IPS-NIHi11 (cell line): Measurements from ENCODE around the gene ELK1.
A peak's percentile ranks its signal among the peaks of the same experiment; 100 is the strongest.
"Not testable (repeated sequence)": the region's sequence is repeated elsewhere in the genome, so short reads cannot be mapped to it uniquely, and the experiment has no call there.

Experiments
- DNase-seq: peaks from one replicate; pipeline ENCODE4 v3.0.0; 2012; ENCODE audit warnings: mixed read lengths, low spot score

Gene ELK1

DNA sequence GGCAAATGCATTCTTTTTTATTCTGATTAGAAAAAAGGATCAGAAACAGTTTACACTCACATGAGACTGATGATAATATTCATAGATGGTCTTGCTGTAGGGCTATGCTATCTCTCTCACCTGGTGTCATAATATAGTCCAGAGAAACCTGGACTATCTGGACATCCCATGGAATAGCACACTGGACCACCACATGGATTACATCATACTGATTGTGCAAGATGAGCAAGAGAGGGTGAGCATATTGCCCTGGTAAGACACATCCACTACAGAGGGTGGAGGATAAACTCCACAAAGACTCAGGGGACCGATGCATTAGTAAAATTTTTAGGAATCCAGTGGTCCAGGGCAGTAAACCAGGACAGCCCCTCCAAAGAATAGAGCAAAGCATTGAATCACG, 38.9 kb downstream of the ELK1 start:
- DNase-seq = no peak

DNA sequence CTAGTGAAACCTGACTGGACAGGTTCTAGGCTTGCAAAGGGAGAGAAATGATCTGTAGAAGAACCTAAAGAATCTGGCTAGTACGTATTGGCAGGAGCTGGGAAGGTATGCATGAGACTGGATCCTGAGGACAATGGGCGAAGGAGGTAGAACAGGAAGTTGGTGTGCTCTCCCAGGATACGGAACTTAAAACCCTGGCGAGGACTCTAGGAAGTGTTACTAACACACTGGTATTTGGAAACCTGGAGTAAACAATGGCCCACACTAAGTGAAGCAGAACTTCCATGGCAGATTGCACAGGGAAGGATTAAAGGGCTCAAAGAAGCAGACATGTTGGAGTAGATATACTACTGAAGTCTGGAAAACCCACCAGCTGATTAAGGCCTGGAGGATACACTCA, 39.9 kb downstream of the ELK1 start:
- DNase-seq = no peak

DNA sequence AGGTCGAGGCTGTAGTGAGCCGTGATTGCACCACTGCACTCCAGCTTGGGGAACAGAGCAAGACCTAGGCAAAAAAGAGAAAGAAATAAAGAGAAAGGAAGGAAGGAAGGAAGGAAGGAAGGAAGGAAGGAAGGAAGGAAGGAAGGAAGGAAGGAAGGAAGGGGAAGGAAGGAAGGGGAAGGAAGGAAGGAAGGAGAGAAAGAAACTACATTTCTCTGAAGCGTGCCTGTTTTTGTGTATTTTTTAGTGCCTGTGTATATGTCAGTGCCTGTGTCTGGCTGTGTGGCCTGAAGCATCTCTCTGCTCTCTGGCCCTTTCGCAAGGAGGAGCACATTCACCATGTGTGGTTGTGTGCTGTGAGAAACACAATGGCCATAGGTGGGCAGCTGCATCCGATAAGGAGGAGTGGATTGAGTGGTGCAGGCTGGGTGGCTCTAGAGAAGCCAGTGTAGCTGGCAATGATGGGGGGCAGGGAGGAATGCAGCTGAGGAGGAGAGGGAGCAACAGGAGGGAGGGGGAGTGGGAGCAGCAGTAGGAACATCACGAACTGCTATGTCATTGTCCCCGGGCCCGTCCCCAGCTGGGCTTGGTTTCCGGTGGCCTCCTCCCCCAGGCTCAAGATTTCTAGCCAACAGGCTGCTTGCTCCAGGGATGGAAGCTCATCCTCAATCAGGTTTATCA, 42.1 kb downstream of the ELK1 start:
- DNase-seq = peak; percentile 72

DNA sequence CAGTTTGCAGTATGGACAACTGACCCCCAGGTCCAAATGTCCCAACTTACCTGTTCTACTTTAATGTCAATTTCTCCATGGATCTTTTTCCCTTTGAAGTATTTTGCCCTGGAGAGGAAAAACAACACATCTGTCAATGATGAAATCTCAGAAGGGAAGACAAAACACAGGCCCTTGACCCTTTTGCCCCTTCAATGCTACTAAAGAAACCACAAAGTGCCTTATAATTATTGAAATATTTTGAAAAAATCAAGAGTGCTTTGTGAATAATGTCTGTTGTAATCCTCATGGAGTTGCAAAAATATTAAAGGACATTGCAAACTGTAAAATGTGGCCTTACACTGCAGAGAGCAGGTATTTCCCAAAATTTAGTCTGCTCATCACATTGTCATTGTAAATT, 43.3 kb downstream of the ELK1 start:
- DNase-seq = no peak

DNA sequence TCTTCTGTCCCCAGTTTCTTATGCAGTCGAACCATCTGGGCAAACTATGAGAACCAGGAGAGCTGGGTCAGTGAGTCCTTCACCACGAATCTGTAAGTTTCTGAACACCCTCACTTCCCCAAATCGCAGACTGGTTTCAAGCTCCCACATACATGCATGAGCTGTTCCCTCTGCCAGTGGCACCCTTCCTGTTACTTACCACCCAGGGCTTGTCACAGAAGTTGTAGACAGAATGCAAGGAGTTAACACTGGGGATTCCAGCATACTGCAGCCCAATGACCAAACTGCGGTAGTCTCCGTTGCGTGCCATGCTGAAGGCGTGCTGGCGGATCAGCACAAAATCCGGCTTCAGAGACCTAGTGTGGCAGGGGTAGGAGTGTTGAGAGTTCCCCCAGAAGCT, 45.3 kb downstream of the ELK1 start:
- DNase-seq = no peak

DNA sequence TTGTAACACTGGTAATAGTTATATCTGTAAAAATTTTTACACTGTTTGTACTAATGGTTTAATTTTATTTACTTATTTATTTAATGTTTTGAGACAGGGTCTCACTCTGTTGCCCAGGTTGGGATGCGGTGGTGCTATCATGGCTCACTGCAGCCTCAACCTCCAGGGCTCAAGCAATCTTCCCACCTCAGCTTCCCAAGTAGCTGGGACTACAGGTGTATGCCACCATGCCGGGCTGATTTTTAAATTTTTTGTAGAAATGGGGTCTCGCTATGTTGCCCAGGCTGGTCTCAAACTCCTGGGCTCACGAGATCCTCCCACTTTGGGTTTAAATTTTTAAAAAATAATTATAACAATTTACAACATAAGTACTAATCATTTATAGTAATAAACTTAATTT, 47.2 kb downstream of the ELK1 start:
- DNase-seq = not testable (repeated sequence)

DNA sequence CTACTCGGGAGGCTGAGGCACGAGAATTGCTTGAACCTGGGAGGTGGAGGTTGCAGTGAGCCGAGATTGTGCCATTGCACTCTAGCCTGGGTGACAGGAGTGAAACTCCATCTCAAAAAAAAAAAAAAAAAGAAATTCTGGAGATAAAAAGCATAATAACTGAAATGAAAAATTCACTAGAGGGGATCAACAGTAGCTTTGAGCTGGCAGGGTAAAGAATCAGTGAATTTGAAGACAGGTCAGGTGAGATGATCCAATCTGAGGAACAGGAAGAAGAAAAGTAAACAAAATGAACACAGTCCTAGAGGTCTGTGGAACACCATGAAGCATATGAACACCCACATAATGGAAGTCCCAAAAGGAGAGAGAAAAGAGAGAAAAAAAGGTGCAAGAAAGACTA, 53.1 kb downstream of the ELK1 start:
- DNase-seq = no peak

DNA sequence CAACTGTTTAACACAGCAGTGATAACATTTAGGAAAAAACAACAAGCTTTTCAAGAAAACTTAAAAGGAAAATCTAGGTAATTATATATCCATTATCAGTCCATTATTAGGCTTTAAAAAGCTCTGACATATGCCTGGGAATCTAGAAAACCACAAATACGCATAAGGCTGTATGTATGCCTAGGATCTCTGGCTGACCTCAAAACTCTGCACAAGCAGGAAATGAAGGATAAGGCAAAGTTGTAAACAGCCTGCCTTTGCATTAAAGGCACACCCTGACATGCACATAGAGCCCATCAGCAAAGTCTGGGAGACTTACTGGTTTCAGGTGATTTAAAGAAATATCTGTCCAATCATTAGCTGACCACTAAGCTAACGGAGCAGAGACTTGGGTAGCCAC, 54.1 kb downstream of the ELK1 start:
- DNase-seq = no peak

DNA sequence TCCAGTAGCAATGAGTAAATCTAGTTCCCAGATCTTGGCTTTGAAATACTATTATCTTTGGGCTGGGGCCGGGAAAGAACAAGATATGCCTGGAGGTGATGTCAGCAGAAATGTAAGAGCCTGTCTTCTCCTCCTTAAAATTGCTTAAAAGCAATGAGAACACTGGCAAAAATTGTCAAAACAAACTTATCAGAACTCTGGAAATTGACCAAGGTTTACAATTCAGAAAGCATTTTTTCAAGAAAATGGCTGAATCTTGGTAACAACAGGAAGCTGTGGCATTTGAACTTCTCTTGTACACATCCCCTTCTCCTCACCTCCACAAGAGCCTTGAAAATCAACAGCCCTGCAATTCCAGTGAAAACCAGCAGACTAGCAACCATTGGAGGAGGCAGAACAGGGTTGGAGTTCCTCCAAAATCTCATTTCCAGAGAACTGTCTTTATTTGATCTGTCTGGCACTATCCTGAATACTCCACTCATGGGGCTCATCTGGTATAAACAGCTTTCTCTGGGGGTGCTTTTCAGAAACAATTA, 54.6 kb downstream of the ELK1 start:
- DNase-seq = no peak

DNA sequence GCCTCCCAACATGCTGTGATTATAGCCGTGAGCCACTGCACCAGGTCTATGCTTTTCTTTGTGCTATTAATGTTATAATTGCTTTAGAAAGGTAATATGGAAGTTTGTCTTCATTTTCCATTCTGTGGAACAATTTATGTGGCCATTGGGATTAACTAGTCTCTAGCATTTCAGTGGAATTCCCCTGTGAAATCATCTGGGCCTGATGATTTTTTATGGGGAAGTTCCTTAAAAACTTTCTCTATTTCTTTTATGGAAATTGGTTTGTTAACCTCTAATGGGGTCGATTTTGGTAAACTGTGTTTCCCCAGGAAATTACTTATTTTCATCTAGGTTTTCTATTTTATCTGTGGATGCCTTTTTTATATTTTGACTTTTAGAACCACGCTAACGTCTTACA, 56.8 kb downstream of the ELK1 start:
- no peak for DNase-seq

DNA sequence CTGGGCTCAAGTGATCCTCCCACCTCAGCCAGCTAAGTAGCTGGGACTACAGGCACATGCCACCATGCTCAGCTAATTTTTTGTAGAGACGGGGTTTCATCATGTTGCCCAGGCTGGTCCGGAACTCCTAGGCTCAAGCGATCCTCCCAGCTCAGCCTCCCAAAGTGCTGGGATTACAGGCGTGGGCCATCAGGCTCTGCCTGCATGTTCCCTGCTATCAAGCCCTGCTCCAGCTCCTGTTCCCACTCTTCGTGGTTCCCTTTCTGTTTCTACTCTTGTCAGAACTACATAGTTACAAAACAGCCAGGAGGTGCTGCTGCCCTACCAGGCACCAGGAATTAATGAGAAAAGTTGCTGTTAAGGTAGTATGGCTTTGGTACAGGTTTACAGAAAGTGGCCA, 59.4 kb downstream of the ELK1 start:
- no peak for DNase-seq

DNA sequence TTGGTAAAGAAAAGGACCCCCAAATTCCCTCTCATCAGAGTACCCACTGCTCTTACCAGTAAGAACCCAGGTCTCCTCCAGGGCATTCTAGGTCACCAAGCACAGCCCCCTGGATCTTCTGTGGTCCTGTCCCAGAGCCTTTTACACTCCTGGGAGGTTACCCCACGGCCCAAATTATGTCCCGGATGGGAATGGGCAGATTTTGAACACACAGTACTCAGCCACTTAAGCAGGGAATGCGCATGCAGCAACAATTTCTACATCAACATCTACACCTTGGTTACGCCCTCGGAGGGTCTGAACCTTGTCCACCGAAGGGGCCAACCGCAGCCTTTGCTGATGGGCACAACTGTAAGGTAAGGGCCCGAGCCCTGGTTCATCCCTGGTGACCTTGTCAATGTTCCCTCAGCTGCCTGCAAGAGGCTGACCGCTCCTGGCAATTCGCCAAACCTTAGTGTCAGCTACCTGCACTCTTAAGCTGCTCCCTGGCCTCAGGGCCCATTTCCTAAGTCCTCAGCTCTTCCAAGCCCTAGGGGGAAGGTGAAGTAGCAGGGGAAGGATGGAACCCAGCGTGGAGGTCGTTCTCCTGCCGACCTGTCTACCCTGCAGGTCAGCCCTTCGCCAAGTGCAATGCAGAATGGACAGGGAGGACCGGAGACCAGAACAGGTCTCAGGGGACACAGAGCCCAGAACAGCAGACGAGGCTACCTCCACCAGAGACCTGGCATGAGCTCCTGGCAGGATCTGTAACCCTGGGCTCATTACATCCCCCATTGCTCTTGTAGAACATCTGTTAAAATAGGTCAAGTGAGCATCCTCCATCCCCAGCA, 62.2 kb downstream of the ELK1 start:
- DNase-seq = no peak

DNA sequence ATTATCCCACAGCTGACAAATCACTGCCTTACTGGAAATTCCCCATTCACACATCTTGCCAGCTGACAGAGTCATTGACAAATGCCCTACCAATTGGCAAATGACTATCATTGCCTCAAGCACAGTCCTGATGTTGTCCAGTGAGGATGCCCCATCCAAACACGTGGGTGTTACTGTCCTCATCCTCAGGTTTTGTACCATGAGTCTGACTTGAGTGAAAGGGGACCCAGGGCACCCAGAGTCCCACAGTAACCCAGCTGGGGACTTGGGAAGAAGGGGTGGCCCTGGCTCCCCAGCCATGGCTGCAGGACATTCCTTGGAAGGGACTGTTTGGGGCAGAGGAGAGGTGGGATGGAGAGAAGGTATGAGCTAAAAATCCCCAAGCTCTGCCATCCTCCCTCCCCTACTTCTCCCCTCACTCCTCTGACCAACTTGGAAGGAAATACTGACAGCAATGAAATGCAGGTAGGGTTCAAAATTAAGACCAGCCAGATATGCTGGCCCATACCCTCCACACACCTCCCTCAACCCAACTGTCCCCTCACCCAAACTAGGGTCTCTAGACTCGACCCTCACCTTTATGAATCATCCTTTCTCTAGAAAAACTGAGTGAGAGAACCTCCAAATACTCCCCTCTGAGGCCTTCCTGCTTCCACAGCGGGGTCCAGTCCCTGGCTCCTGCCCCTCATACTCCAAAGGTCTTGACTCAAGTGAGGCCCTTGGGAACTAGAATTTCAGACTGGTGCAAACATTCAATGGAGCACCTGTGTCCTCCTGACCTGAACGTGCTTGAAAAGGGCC, 63.1 kb downstream of the ELK1 start:
- DNase-seq = no peak

DNA sequence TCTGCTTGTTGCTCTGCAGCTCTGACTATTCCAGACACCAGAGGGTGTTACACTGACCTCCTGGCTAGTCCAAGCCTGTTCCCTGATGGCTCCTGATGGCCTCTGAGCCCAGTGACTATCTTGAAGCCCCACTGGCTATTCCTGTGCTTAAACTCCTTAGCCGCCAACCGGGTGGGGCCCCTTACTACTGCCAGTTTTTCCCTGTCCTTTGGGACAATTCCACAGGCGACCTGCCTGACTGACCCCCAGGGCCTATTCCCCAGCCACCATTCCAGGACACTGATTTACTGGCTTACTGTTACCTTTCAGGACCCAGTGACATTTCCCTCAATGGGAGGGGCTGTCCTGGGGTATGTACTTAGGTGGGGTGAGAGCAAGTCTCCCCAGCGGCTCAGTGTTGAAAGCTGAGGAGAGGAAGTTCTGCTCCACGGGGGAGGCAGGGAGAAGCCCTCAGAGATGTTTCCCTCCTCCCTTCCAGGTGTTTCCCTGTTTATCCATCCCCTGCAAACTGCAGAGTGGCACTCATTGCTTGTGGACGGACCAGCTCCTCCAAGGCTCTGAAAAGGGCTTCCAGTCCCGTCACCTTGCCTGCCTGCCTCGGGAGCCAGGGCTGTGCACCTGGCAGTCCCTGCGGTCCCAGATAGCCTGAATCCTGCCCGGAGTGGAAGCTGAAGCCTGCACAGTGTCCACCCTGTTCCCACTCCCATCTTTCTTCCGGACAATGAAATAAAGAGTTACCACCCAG, 64.1 kb downstream of the ELK1 start:
- DNase-seq = no peak
